Left ventricle myocardium inferior (tissue), 1 donor: ENCODE measurements around the gene TMED1. TPM values are rescaled to one million over a fixed set of nuclear protein-coding genes. Genes with fewer than 3 reads are reported as not detected.
A peak's percentile ranks its signal among the peaks of the same experiment; 100 is the strongest.
"Not testable (repeated sequence)": the region's sequence is repeated elsewhere in the genome, so short reads cannot be mapped to it uniquely, and the experiment has no call there.

ENCODE experiments used
- DNase-seq: peaks from one replicate; pipeline ENCODE4 v3.0.0-alpha.2; 2020
- H3K27ac ChIP-seq: fragments of 200-600 bp; replicated peaks from 2 replicates; pipeline ENCODE4 v1.8.0; 2021
- H3K27me3 ChIP-seq: fragments of 200-600 bp; 2 replicates; pipeline ENCODE4 v1.8.0; 2021; ENCODE audit warnings: low read depth
- H3K36me3 ChIP-seq: fragments of 200-600 bp; 2 replicates; pipeline ENCODE4 v1.8.0; 2021
- H3K4me1 ChIP-seq: fragments of 200-600 bp; 2 replicates; pipeline ENCODE4 v1.8.0; 2021
- H3K4me3 ChIP-seq: fragments of 200-600 bp; 2 replicates; pipeline ENCODE4 v1.8.0; 2021; ENCODE audit warnings: mild to moderate bottlenecking, moderate library complexity
- H3K9me3 ChIP-seq: fragments of 200-600 bp; replicated peaks from 2 replicates; pipeline ENCODE4 v1.8.0; 2021
- CTCF ChIP-seq: fragments of 200-600 bp; IDR thresholded peaks from 2 replicates; pipeline ENCODE4 v1.8.0; 2021; ENCODE audit warnings: antibody characterized with exemption, mild to moderate bottlenecking, borderline replicate concordance
- intact Hi-C: fragments of 100-400 bp; cut with micrococcal nuclease; formaldehyde crosslinking; loops from one replicate; pipeline ENCODE4 v1.11.0; 2022
- total RNA-seq: library from RNA; stranded (reverse); fragmentation: NEBNext Ultra II Directional; extraction: Animal tissue kit (Norgen Biotek cat#: 25700); gene quantifications from one replicate; pipeline ENCODE4 v1.2.1, GENCODE V29; 2021
- donor health status: DM: no; HTN: yes; CAD: no; lungs with severe emphysema.

The TMED1 gene
- total RNA-seq, 1 donor from 2014 or later: 32.9 TPM

- no peaks in the 10 kb centered on the region for H3K36me3 ChIP-seq
- H3K4me1 ChIP-seq: peaks cover 61% of the 10 kb centered on the region
- no peak for DNase-seq
- intact Hi-C loops: no loop called here
- no peak for TF ChIP-seq CTCF
- peak overlapping the region; percentile 84 for H3K27ac ChIP-seq
- H3K4me3 ChIP-seq: peak overlapping the region; percentile 87
- no peaks in the 10 kb centered on the region for H3K27me3 ChIP-seq
- H3K9me3 ChIP-seq: no peaks in the 10 kb centered on the region
Observed at GRCh38 chr19:10872546-10873107, 36.6 kb upstream of the TMED1 start.

- TF ChIP-seq CTCF: peak; percentile 31
- intact Hi-C loops: no loop called here
- Histone ChIP-seq H3K27ac (peak overlapping the region; percentile 84), H3K4me3 (peak overlapping the region; percentile 87), H3K4me1 (peaks cover 54% of the 10 kb centered on the region), H3K27me3 (no peaks in the 10 kb centered on the region), H3K9me3 (no peaks in the 10 kb centered on the region), H3K36me3 (no peaks in the 10 kb centered on the region)
- peak; percentile 52 for DNase-seq
Observed at GRCh38 chr19:10871711-10872545, 35.9 kb upstream of the TMED1 start.

DNA sequence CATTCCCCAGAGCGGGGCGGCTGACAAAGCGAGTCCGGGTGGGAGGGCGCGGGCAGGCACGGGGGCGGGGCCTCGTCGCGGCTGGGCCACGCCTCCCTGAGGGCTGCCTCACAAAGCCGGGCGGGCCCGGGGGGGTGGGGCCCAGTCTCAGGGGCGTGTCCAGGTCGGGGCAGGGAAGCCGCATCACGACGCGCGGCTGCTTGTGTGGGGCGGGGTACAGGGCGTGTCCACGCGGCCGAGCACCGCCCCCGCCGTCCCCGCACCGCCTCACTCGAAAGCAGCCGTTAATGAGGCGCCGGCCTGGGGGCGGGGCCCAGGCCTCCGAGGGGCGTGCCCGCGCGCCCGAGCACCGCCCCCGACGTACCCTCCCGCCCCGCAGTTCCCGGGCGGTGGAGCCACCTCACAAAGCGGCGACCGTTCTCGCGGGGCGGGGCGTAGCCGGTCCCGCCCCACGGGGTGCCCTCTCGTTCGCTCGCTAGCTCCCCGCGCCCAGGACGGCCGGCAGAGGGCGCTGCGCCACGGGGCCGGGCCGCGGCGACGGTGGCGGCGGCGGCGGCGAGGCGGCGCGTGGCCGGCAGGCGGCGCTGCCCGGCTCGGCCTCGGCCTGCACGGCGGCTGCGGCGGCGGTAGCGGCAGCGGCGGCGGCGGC lies 35.1 kb upstream of the TMED1 start, which contains the start of gene CARM1:
TSS of gene CARM1 (plus strand) at position 599 of the 649 bp plus-strand sequence. CDS start 150 bp downstream, outside the sequence.
- peak; percentile 71 for TF ChIP-seq CTCF
- Histone ChIP-seq H3K27ac (peak within 1 kb of the TSS; percentile 84), H3K4me3 (peak within 1 kb of the TSS; percentile 87), H3K9me3 (no peaks in the 10 kb centered on the region), H3K27me3 (no peaks in the 10 kb centered on the region), H3K36me3 (no peaks in the 10 kb centered on the region), H3K4me1 (peaks cover 45% of the 10 kb centered on the region)
- intact Hi-C loops: no loop called here
- peak; percentile 99 for DNase-seq

GRCh38 chr19:10870501-10870954 lies 34.5 kb upstream of the TMED1 start:
- no peak for DNase-seq
- TF ChIP-seq CTCF: no peak
- intact Hi-C loops: no loop called here

GRCh38 chr19:10869872-10870311 lies 33.9 kb upstream of the TMED1 start:
- H3K4me1 ChIP-seq: peaks cover 34% of the 10 kb centered on the region
- peak overlapping the region; percentile 65 for H3K4me3 ChIP-seq
- H3K36me3 ChIP-seq, H3K27ac ChIP-seq, DNase-seq, H3K9me3 ChIP-seq, H3K27me3 ChIP-seq: not testable (repeated sequence)
- intact Hi-C loops: loop anchor here (10.0 kb wide), 1 partner anchor 95 kb away; no protein-coding TSS in a partner anchor

More at GRCh38 chr19:10870501-10870954, 34.5 kb upstream of the TMED1 start:
- Histone ChIP-seq H3K4me1 (peaks cover 40% of the 10 kb centered on the region), H3K4me3 (peak overlapping the region; percentile 65), H3K9me3 (no peaks in the 10 kb centered on the region), H3K36me3 (no peaks in the 10 kb centered on the region), H3K27me3 (no peaks in the 10 kb centered on the region), H3K27ac (peak overlapping the region; percentile 77)
